Suprapubic skin (tissue), 3 donors: ENCODE measurements around the gene RPS6KA5.

Experiments
- POLR2A ChIP-seq, 2 donors: fragments of 450-650 bp; IDR thresholded peaks; one replicate each; pipeline ENCODE4 v1.6.1; 2017; ENCODE audit warnings: antibody characterized with exemption in 2 of 2, mild to moderate bottlenecking in 2 of 2, moderate library complexity in 2 of 2
- TF ChIP-seq, protein P1 (sequence below), 2 donors: fragments of 200-600 bp in 1 of 2; fragments of 450-650 bp in 1 of 2; sonication (generic) in 1 of 2; IDR thresholded peaks; one replicate each; pipeline ENCODE4 v1.5.1; 2016 to 2019; ENCODE audit warnings: antibody characterized with exemption in 2 of 2, mild to moderate bottlenecking in 1 of 2, moderate library complexity in 1 of 2

DNA sequence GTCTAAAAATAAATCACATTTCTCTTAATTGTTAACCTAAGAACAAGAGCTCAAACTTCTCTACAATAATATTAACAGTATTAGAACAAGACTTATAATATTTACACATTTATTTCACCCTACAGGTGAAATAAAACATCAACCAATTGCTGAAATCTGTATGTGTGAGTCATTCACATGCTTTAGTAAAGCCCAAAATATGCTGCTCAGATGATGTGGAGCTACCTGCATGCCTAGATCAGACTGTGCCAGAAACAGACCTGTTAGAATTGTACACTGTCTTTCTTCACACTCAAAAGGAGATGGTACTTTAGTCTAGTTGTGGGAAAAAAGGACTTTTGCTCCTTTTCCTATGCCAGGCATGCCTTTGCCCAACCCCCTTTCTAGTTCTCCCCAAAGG, 54.7 kb downstream of the RPS6KA5 start:
- TF ChIP-seq, protein P1, sequence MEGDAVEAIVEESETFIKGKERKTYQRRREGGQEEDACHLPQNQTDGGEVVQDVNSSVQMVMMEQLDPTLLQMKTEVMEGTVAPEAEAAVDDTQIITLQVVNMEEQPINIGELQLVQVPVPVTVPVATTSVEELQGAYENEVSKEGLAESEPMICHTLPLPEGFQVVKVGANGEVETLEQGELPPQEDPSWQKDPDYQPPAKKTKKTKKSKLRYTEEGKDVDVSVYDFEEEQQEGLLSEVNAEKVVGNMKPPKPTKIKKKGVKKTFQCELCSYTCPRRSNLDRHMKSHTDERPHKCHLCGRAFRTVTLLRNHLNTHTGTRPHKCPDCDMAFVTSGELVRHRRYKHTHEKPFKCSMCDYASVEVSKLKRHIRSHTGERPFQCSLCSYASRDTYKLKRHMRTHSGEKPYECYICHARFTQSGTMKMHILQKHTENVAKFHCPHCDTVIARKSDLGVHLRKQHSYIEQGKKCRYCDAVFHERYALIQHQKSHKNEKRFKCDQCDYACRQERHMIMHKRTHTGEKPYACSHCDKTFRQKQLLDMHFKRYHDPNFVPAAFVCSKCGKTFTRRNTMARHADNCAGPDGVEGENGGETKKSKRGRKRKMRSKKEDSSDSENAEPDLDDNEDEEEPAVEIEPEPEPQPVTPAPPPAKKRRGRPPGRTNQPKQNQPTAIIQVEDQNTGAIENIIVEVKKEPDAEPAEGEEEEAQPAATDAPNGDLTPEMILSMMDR (IDR thresholded peaks at IDR 0.05), result no peak
- TF ChIP-seq POLR2A (IDR thresholded peaks at IDR 0.05), result no peak
